ENCODE results near the gene OXER1.
"Not testable (repeated sequence)": the region's sequence is repeated elsewhere in the genome, so short reads cannot be mapped to it uniquely, and the experiment has no call there.

The OXER1 gene

GRCh38 chr2:42744545-42745082, 19.3 kb downstream of the OXER1 start:
- no peak for DNase-seq

GRCh38 chr2:42743659-42743990, 20.3 kb downstream of the OXER1 start:
- no peak for DNase-seq

- no peak for DNase-seq
These were observed 20.9 kb downstream of the OXER1 start for GRCh38 chr2:42742740-42743658.

- DNase-seq = no peak
These were observed 22.8 kb downstream of the OXER1 start for GRCh38 chr2:42741140-42741539.

- no peak for DNase-seq
These were observed 27.2 kb downstream of the OXER1 start for GRCh38 chr2:42736598-42737322.

- DNase-seq = no peak
These were observed 30.1 kb downstream of the OXER1 start for GRCh38 chr2:42733852-42734251.

GRCh38 chr2:42731316-42731715, 32.6 kb downstream of the OXER1 start:
- not testable (repeated sequence) for DNase-seq

- DNase-seq = no peak
These were observed 37.3 kb downstream of the OXER1 start for GRCh38 chr2:42726680-42727079.

GRCh38 chr2:42725657-42726056, 38.3 kb downstream of the OXER1 start:
- peak; percentile 21 for DNase-seq

GRCh38 chr2:42724886-42725285, 39.0 kb downstream of the OXER1 start:
- no peak for DNase-seq

- DNase-seq = no peak
These were observed 40.5 kb downstream of the OXER1 start for GRCh38 chr2:42723465-42723864.

- DNase-seq = peak; percentile 72
These were observed 41.4 kb downstream of the OXER1 start for GRCh38 chr2:42722320-42723190.

- no peak for DNase-seq
These were observed 42.0 kb downstream of the OXER1 start for GRCh38 chr2:42721898-42722297.

- DNase-seq = no peak
These were observed 49.2 kb downstream of the OXER1 start for GRCh38 chr2:42714686-42715085.

- no peak for DNase-seq
These were observed 50.0 kb downstream of the OXER1 start for GRCh38 chr2:42713920-42714319.

GRCh38 chr2:42712934-42713333, 51.0 kb downstream of the OXER1 start:
- no peak for DNase-seq
